SIG-M5 treated with dmso at 0.1 percent for 504 hours (cell line): ENCODE data around the gene RPAP3.

Experiments
- DNase-seq: peaks from one replicate; lab custom pipeline; 2025; ENCODE audit not compliant: unreplicated experiment; lab: John Stamatoyannopoulos, UW

RPAP3 gene, protein sequence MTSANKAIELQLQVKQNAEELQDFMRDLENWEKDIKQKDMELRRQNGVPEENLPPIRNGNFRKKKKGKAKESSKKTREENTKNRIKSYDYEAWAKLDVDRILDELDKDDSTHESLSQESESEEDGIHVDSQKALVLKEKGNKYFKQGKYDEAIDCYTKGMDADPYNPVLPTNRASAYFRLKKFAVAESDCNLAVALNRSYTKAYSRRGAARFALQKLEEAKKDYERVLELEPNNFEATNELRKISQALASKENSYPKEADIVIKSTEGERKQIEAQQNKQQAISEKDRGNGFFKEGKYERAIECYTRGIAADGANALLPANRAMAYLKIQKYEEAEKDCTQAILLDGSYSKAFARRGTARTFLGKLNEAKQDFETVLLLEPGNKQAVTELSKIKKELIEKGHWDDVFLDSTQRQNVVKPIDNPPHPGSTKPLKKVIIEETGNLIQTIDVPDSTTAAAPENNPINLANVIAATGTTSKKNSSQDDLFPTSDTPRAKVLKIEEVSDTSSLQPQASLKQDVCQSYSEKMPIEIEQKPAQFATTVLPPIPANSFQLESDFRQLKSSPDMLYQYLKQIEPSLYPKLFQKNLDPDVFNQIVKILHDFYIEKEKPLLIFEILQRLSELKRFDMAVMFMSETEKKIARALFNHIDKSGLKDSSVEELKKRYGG

DNA sequence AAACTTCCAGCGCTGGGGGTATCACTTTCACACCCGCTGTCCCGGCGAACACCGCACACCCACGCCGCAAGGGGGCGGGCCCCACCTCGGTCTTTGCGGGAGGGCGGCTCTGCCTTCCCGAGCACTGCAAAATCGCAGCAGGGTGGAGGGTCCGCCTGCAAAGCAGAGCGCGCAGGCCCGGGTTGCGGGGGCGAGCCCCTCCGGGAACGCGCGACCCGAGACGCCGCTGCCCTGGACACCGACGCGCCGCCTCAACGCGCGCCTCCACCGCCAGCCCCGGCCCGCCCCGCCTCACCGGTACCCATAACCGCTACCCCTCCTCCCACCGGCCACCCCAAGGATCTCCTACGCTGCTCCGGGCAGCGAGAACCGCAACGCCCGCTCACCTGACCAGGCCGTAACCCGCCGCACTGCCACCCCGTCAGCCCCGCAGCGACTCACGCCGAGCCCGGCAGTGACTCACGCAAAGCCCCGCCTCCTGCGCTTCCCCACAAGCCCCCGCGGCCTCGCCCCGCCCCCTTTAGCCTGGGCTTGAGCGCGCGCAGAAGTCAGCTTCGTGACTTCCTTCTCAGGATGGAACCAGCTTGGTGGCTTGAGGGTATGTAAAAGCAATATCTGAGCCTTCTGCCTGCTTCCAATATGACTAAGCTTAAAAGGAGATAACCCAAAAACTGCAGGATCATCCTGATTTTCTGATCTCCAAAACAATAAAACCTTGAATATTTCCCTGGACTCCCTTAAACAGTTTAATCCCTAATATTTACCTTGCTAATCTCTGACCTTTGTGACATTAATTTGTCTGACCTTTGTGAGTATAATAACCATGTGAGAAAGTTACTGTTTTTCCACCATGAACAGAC is at the start of gene RPAP3:
RPAP3 (minus strand) TSS at position 465 of the 860 bp plus-strand sequence. CDS start 3,190 bp downstream, outside the sequence.
- peak; percentile 94 for DNase-seq

DNA sequence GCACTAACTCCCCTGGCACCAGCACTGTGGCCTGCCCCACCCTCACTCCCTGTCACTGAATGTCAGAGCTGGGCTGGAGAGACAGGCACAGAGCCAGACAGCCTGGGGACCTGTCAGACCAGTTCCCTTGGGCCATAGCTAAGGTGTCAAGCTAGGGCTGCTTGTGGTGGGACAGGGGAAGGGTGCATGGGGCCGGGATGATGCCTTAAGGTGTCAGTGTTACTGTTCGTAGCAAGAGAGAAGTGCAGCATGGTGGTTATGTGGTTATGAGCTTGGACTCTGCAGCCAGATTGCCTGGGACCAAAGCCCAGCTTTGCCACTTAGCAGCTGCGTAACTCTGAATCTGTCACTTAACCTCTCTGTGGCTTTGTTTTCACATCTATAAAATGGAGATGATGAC is 49.1 kb upstream of the RPAP3 start:
- no peak for DNase-seq

- no peak for DNase-seq
These were observed 48.3 kb upstream of the RPAP3 start for GRCh38 chr12:47754126-47754525.

GRCh38 chr12:47753021-47754001 is 47.5 kb upstream of the RPAP3 start:
- DNase-seq = no peak

DNA sequence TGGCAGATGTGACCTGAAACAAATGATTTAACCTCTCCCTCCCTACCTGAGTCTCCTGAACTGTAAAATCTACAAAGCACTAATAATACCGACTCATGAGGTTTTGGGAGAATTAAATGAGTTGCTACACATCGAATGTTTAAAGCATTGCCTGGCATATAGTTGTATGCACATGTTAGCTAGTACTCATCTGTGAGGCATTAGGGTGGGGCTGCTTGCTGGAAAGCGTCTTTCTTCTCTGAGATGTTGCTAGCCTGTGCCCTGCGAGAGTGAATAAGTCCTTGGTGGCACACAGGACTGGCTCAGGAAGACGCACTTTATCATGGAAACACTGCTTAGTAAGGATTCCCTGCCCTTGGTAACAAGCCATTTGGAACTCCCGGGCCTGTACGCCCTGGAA is 46.7 kb upstream of the RPAP3 start:
- DNase-seq = no peak

DNA sequence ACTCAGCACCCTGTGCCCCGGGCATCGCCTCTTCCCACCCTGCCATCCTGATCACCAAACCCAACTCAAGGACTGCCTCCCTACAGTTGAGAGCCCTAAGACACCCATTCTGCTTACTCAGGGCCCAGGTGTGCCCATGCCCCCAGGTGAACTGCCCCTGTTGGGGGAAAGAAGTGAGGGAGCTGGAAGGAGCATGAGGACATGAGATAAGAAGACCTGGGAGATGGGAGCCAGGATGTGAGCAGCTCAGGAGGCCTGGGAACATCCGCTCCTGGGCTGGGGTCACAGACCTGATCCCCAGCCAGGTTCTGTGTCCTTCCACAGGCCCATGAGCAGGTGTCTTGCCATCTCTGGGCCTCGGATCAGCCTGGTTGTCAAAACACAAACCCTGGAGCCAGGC is 46.3 kb upstream of the RPAP3 start:
- DNase-seq = no peak

GRCh38 chr12:47751561-47751960 is 45.7 kb upstream of the RPAP3 start:
- DNase-seq = no peak

GRCh38 chr12:47750916-47751470 is 45.2 kb upstream of the RPAP3 start:
- no peak for DNase-seq

DNA sequence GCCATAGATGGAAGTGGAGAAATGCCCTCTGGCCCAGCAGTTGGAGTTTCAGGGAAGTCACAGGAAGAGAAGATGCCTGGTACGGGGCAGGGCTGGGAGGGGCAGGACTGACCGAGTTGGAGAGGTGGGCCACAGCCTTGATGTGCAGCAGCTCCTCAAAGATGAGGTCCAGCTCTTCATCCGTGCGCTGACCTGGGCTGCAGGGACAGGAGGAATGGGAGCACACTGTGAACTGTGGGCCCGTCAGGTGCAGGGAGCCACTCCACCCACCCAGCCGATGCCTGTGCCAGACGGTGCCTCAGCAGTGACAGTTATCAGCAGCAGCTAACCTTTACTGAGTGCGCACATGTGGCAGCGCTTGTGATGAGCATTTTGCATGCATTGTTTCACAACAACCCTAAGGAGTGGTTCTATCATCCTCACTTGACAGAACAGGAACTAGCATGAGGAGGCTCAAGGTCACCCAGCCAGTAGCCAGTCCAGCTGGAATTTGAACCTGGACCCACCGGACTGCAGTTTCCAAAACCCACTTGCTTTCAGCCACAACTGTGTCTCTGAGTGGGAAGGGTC is 44.5 kb upstream of the RPAP3 start:
- peak; percentile 37 for DNase-seq

GRCh38 chr12:47748899-47749298 is 43.1 kb upstream of the RPAP3 start:
- DNase-seq = no peak

- no peak for DNase-seq
These were observed 42.6 kb upstream of the RPAP3 start for GRCh38 chr12:47748507-47748828.

- no peak for DNase-seq
These were observed 42.0 kb upstream of the RPAP3 start for GRCh38 chr12:47747596-47748506.

- no peak for DNase-seq
These were observed 41.3 kb upstream of the RPAP3 start for GRCh38 chr12:47747126-47747525.

DNA sequence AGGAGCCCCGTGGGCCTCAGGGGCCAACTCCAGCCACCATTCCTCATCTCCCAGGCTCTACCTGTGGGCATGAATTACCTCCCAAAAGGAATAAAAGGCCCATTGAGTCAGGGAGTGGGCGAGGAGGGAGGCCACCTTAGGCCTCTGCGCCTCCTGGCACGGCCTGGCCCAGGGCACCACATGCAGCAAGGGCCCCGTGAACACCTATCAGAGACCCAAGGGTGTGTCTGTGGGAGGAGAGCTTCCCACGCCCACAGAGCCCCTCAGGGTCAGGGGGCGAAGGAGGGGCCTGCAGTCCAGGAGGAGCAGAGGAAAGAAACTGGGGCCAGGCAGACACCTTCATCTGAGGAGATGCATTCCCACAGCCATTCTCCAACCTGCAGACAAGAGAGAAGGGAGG is 40.7 kb upstream of the RPAP3 start:
- no peak for DNase-seq

GRCh38 chr12:47746073-47746472 is 40.2 kb upstream of the RPAP3 start:
- DNase-seq = no peak

DNA sequence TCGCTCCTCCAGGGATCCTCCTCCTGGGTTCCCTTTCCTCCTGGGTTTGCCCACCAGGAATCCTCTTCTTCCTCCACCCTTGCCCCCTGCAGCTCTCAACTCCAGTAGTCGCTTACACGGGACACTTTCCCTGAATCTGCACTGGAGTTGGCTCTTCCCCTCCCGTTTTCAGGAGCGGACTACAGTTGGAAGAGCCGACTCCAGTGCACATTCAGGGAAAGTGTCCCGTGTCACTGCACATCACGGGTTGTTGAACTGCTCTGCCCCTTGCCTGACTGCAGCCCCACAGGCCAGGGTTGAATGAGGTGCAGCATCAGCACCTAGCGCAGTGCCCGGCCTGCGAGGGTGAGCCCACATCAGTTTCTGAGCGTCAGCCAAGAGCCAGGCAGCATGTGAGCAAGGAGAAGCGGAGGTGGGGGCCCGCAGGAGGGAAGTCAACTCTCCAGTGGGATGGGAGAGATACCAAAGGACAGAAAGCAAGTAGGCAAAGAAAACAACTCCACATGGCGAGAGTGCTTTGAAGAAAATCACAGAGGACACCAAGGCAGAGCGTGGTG is 39.7 kb upstream of the RPAP3 start:
- no peak for DNase-seq

GRCh38 chr12:47744778-47745436 is 39.1 kb upstream of the RPAP3 start:
- DNase-seq = no peak
